GM19452 (cell line): ENCODE measurements around the gene BLTP3B.

Experiments used
- ATAC-seq: cut with Tn5 transposase; IDR thresholded peaks from one replicate; pipeline ENCODE4 v1.9.1; 2021; ENCODE audit not compliant: unreplicated experiment

The BLTP3B gene

GRCh38 chr12:100115291-100115690 is 27.4 kb downstream of the BLTP3B start:
- ATAC-seq = no peak

GRCh38 chr12:100114574-100114973 is 28.1 kb downstream of the BLTP3B start:
- ATAC-seq = no peak

- no peak for ATAC-seq
Observed at GRCh38 chr12:100110276-100110675, 32.4 kb downstream of the BLTP3B start.

GRCh38 chr12:100106861-100107260 is 35.8 kb downstream of the BLTP3B start:
- ATAC-seq = no peak

GRCh38 chr12:100105661-100106060 is 37.0 kb downstream of the BLTP3B start:
- ATAC-seq = no peak

- ATAC-seq = no peak
Observed at GRCh38 chr12:100101000-100101399, 41.7 kb downstream of the BLTP3B start.
